ENCODE data around the gene BASP1. TPM values are rescaled to one million over a fixed set of nuclear protein-coding genes. Genes with fewer than 3 reads are reported as not detected.

The BASP1 gene, protein sequence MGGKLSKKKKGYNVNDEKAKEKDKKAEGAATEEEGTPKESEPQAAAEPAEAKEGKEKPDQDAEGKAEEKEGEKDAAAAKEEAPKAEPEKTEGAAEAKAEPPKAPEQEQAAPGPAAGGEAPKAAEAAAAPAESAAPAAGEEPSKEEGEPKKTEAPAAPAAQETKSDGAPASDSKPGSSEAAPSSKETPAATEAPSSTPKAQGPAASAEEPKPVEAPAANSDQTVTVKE
- 26.3 TPM for polyA plus RNA-seq
- long read RNA-seq, donor 1, transcript BASP1-201 (2 exons, 1,878 nt) = major isoform, 8 of 8 reads
- long read RNA-seq, donor 1, partial matches to known transcripts = 0 of 8 reads
- long read RNA-seq, donor 1, other reads (novel, unspliced or antisense) = 0 of 8 reads
- long read RNA-seq, donor 2, transcript BASP1-201 (2 exons, 1,878 nt) = major isoform, 11 of 11 reads
- long read RNA-seq, donor 2, partial matches to known transcripts = 0 of 11 reads
- long read RNA-seq, donor 2, other reads (novel, unspliced or antisense) = 0 of 11 reads
- long read RNA-seq, donor 3, transcript BASP1-201 (2 exons, 1,878 nt) = major isoform, 9 of 9 reads
- long read RNA-seq, donor 3, partial matches to known transcripts = 0 of 9 reads
- long read RNA-seq, donor 3, other reads (novel, unspliced or antisense) = 0 of 9 reads
- long read RNA-seq, donor 4, partial matches to known transcripts = 0 of 1 reads
- long read RNA-seq, donor 4, other reads (novel, unspliced or antisense) = 0 of 1 reads
- long read RNA-seq, donor 5, transcript BASP1-201 (2 exons, 1,878 nt) = major isoform, 20 of 38 reads
- long read RNA-seq, donor 5, partial matches to known transcripts = 18 of 38 reads
- long read RNA-seq, donor 5, other reads (novel, unspliced or antisense) = 0 of 38 reads
- long read RNA-seq, donor 6, transcript BASP1-201 (2 exons, 1,878 nt) = major isoform, 14 of 14 reads
- long read RNA-seq, donor 6, partial matches to known transcripts = 0 of 14 reads
- long read RNA-seq, donor 6, other reads (novel, unspliced or antisense) = 0 of 14 reads
- long read RNA-seq, donor 7, transcript BASP1-201 (2 exons, 1,878 nt) = major isoform, 26 of 26 reads
- long read RNA-seq, donor 7, partial matches to known transcripts = 0 of 26 reads
- long read RNA-seq, donor 7, other reads (novel, unspliced or antisense) = 0 of 26 reads
- long read RNA-seq, donor 8, transcript BASP1-201 (2 exons, 1,878 nt) = major isoform, 9 of 9 reads
- long read RNA-seq, donor 8, partial matches to known transcripts = 0 of 9 reads
- long read RNA-seq, donor 8, other reads (novel, unspliced or antisense) = 0 of 9 reads
- long read RNA-seq, donor 9, transcript BASP1-201 (2 exons, 1,878 nt) = major isoform, 19 of 65 reads
- long read RNA-seq, donor 9, partial matches to known transcripts = 46 of 65 reads
- long read RNA-seq, donor 9, other reads (novel, unspliced or antisense) = 0 of 65 reads
- long read RNA-seq, donor 10, transcript BASP1-201 (2 exons, 1,878 nt) = major isoform, 6 of 6 reads
- long read RNA-seq, donor 10, partial matches to known transcripts = 0 of 6 reads
- long read RNA-seq, donor 10, other reads (novel, unspliced or antisense) = 0 of 6 reads
- long read RNA-seq, donor 11, transcript BASP1-201 (2 exons, 1,878 nt) = major isoform, 6 of 6 reads
- long read RNA-seq, donor 11, partial matches to known transcripts = 0 of 6 reads
- long read RNA-seq, donor 11, other reads (novel, unspliced or antisense) = 0 of 6 reads

DNA sequence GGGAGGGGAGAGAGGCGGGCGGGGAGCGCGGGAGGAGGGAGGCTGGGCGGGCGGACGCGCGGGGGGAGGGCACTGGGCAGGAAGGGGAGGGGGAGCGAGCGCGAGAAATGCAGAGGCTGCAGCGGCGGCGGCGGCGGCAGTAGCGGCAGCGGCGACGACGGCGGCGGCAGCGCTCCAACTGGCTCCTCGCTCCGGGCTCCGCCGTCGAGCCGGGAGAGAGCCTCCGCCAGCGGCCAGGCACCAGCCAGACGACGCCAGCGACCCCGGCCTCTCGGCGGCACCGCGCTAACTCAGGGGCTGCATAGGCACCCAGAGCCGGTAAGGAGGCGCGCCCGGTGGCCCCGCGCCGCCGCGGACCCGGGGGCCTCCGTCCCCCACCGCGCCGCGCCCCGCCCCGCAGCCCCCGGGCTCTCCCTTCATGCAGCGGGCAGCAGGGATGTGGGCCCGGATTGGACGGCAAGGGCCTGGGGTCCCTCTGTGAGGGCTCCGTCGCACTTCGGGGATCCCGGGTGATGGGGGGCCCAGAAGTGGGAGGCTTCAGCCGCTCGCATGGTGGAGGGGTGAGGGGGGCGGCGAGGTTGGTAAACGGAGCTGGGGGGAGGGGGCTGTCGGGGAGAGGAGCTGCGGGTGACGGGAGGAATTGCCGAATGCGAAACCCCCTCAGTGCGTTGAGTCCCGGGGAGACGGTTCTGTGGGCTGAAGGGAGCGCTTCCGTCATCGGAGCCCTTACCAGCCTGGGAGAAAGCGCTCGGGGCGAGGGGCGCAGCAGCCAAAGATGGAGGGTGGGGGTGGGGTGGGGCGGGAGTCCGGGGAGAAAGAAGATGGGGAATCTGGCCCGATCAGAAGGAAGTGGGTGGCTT lies at the start of gene BASP1:
BASP1 (plus strand) TSS at position 139 of the 860 bp plus-strand sequence. CDS start 57,586 bp downstream, outside the sequence.
- peaks cover 4% of the 10 kb centered on the region for H3K9me3 ChIP-seq (ENCODE audit: control insufficient read depth, low read depth, low read length)
- peak within 1 kb of the TSS; percentile 55 for H3K27ac ChIP-seq (ENCODE audit: low read length)
- H3K4me3 ChIP-seq (ENCODE audit: low read length) = peak within 1 kb of the TSS; percentile 61
- WGBS (ENCODE audit: insufficient coverage, low lambda C conversion rate) = no CpG with 5 or more reads among the region's 89 CpGs
- DNase-seq = peak; percentile 28 to 44
- H3K4me1 ChIP-seq (ENCODE audit: control insufficient read depth, insufficient read depth, low read length) = no peaks in the 10 kb centered on the region
- H3K36me3 ChIP-seq (ENCODE audit: control insufficient read depth, insufficient read depth, low read length) = no peaks in the 10 kb centered on the region
- peaks cover 37% of the 10 kb centered on the region for H3K27me3 ChIP-seq (ENCODE audit: control insufficient read depth, insufficient read depth, low read length)

DNA sequence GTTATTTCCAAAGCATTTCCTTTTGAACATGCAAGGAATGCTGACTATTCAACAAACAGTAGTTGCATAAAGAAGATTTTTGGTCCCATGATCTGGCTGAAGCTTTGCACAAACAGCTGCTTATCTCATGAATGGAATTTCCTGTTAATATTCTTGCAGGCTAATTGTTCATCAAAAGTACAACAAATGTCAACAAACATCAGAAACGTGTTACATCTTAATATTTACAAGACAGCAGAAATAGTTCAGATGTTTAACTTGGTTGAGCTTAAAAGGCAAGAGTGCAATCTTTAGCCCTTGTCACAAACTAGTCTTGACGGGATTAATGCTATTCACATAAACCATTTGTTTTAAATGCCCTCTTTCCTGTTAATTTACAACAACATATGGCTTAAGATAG lies 47.9 kb upstream of the BASP1 start:
- H3K4me3 ChIP-seq (ENCODE audit: low read length) = no peak overlapping the region
- no peak overlapping the region for H3K27ac ChIP-seq (ENCODE audit: low read length)
- DNase-seq = peak; percentile 23 to 55
- H3K9me3 ChIP-seq (ENCODE audit: control insufficient read depth, low read depth, low read length) = no peaks in the 10 kb centered on the region
- peaks cover 5% of the 10 kb centered on the region for H3K4me1 ChIP-seq (ENCODE audit: control insufficient read depth, insufficient read depth, low read length)
- H3K27me3 ChIP-seq (ENCODE audit: control insufficient read depth, insufficient read depth, low read length) = no peaks in the 10 kb centered on the region
- no peaks in the 10 kb centered on the region for H3K36me3 ChIP-seq (ENCODE audit: control insufficient read depth, insufficient read depth, low read length)
- no CpG with 5 or more reads among the region's 2 CpGs for WGBS (ENCODE audit: insufficient coverage, low lambda C conversion rate)

DNA sequence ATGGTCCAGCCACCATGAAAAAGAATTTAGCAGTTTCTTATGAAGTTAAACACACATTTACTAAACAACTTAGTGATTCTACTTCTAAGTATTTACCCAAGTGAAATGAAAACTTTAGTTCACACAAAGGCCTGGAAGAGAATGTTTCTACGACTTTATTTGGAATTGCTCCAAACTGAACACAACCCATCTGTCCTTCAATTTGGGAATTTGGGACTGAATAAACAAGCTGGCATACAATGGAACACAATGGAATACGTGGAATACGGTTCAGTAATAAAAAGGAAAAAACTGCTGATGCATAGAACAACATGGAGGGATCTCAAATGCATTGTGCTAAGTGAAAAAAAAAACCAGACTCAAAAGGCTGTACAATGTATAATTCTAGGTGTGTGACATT lies 44.6 kb upstream of the BASP1 start:
- H3K4me3 ChIP-seq (ENCODE audit: low read length) = no peak overlapping the region
- H3K27ac ChIP-seq (ENCODE audit: low read length) = no peak overlapping the region
- no peaks in the 10 kb centered on the region for H3K9me3 ChIP-seq (ENCODE audit: control insufficient read depth, low read depth, low read length)
- DNase-seq = no peak
- no peaks in the 10 kb centered on the region for H3K27me3 ChIP-seq (ENCODE audit: control insufficient read depth, insufficient read depth, low read length)
- no peaks in the 10 kb centered on the region for H3K36me3 ChIP-seq (ENCODE audit: control insufficient read depth, insufficient read depth, low read length)
- H3K4me1 ChIP-seq (ENCODE audit: control insufficient read depth, insufficient read depth, low read length) = peaks cover 5% of the 10 kb centered on the region
- WGBS (ENCODE audit: insufficient coverage, low lambda C conversion rate) = 76% methylated on average over 2 of the region's 3 CpGs

DNA sequence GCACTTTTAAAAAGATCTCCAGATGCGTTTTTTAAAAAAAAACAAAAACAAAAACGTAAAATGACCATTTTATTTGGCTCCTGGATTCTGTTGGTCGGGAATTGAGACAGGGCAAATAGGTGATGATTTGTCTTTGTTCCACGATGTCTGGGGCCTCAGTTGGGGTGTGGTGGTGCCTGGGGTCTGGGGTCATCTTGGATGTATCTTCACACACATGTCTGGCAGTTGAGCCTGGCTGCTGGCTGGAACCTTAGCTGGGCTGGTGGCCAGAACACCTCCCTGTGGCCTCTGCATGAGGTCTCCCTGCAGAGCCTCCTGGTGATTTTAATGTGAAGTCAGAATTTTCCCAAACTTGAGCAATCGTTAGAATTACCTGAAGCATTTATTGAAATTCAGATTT lies 42.5 kb upstream of the BASP1 start:
- no peak overlapping the region for H3K4me3 ChIP-seq (ENCODE audit: low read length)
- no peaks in the 10 kb centered on the region for H3K9me3 ChIP-seq (ENCODE audit: control insufficient read depth, low read depth, low read length)
- H3K4me1 ChIP-seq (ENCODE audit: control insufficient read depth, insufficient read depth, low read length) = peaks cover under 1% of the 10 kb centered on the region
- WGBS (ENCODE audit: insufficient coverage, low lambda C conversion rate) = 80% methylated on average over 2 of the region's 5 CpGs
- no peak overlapping the region for H3K27ac ChIP-seq (ENCODE audit: low read length)
- no peak for DNase-seq
- no peaks in the 10 kb centered on the region for H3K27me3 ChIP-seq (ENCODE audit: control insufficient read depth, insufficient read depth, low read length)
- H3K36me3 ChIP-seq (ENCODE audit: control insufficient read depth, insufficient read depth, low read length) = no peaks in the 10 kb centered on the region

DNA sequence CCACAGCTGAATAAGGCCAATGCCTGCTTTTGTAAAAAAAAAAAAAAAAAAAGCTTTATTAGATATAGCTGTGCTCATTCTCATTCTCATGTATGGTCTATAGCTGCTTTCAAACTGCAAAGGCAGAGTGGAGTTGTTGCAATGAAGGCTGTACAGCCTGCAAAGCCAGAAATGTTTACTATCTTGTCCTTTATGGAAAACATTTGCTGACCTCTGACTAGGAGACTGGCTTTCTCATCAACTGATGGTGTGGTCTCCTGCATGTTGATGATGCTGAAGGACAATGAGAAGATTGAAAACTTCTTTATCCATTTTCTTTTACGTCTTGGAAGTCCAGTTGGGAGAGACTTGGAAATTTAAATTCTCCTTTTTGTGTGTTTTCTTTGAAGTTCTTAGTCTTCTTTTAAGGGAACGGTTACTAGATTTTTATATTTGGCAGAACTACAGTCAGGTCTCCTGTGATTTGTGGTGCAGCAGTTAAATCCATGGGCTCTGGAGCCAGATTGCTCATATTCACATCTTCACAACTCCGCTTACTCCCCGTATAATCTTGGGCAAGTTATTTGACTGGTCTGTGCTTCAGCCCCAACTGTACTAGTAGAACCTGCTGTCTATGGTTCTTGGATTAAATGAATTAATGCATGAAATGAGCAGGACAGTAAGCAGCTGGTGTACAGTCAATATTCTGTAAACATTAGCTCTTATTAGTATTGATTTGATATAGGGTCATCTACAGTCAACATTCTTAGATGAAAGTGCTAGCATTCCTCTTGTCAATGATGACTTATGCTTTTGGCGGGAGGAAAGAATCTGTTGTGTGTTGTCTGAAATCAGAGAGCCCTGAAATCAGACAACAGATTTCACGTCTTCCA lies 39.7 kb upstream of the BASP1 start:
- no peaks in the 10 kb centered on the region for H3K27me3 ChIP-seq (ENCODE audit: control insufficient read depth, insufficient read depth, low read length)
- H3K4me1 ChIP-seq (ENCODE audit: control insufficient read depth, insufficient read depth, low read length) = no peaks in the 10 kb centered on the region
- 100% methylated on average over 1 of the region's 6 CpGs for WGBS (ENCODE audit: insufficient coverage, low lambda C conversion rate)
- no peaks in the 10 kb centered on the region for H3K36me3 ChIP-seq (ENCODE audit: control insufficient read depth, insufficient read depth, low read length)
- no peak overlapping the region for H3K27ac ChIP-seq (ENCODE audit: low read length)
- no peak overlapping the region for H3K4me3 ChIP-seq (ENCODE audit: low read length)
- H3K9me3 ChIP-seq (ENCODE audit: control insufficient read depth, low read depth, low read length) = no peaks in the 10 kb centered on the region
- no peak for DNase-seq

DNA sequence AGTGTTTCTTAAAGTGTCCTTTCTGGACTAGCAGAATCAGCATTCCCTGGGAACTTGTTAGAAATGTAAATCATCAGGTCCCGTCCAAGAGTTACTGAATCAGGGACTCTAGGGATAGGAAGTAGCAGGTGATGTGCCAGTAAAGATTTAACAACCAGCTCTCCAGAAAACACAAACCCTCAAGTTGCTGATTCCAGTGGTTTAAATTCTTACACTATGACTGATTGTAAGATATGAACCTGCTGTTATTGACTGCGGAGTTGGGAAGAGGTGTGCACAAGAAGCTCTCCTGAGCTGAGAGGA lies 39.1 kb upstream of the BASP1 start:
- Histone ChIP-seq H3K9me3 (ENCODE audit: control insufficient read depth, low read depth, low read length) (no peaks in the 10 kb centered on the region), H3K4me1 (ENCODE audit: control insufficient read depth, insufficient read depth, low read length) (no peaks in the 10 kb centered on the region), H3K4me3 (ENCODE audit: low read length) (no peak overlapping the region), H3K36me3 (ENCODE audit: control insufficient read depth, insufficient read depth, low read length) (no peaks in the 10 kb centered on the region), H3K27me3 (ENCODE audit: control insufficient read depth, insufficient read depth, low read length) (no peaks in the 10 kb centered on the region), H3K27ac (ENCODE audit: low read length) (no peak overlapping the region)
- WGBS (ENCODE audit: insufficient coverage, low lambda C conversion rate) = no CpG with 5 or more reads among the region's 2 CpGs
- DNase-seq = no peak

DNA sequence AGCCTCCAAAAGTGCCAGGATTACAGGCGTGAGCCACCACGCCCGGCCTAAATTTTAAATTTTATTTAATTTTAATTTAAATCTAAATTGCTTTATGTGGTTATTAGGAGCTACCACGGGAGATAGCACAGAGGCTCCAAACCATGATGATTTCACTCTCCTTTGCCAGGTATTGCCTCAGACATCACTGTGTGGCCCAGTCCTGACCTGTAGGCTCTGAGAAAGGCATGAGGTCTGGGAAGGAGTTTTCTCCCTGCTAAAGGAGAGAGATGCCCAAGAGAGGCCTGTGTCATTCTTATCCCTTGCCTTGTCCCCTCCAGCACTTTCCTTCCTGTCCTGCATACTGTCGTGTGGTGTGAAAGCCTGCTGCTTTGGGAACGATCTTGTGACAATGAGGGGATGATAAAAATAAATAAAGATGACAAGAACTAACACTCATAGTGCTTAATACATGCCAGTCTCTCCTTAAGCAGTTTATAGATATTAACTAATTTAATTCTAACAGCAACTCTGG lies 37.0 kb upstream of the BASP1 start:
- Histone ChIP-seq H3K9me3 (ENCODE audit: control insufficient read depth, low read depth, low read length) (no peaks in the 10 kb centered on the region), H3K4me3 (ENCODE audit: low read length) (no peak overlapping the region), H3K27ac (ENCODE audit: low read length) (no peak overlapping the region), H3K4me1 (ENCODE audit: control insufficient read depth, insufficient read depth, low read length) (no peaks in the 10 kb centered on the region), H3K27me3 (ENCODE audit: control insufficient read depth, insufficient read depth, low read length) (no peaks in the 10 kb centered on the region), H3K36me3 (ENCODE audit: control insufficient read depth, insufficient read depth, low read length) (no peaks in the 10 kb centered on the region)
- DNase-seq = no peak
- no CpG with 5 or more reads among the region's 6 CpGs for WGBS (ENCODE audit: insufficient coverage, low lambda C conversion rate)

DNA sequence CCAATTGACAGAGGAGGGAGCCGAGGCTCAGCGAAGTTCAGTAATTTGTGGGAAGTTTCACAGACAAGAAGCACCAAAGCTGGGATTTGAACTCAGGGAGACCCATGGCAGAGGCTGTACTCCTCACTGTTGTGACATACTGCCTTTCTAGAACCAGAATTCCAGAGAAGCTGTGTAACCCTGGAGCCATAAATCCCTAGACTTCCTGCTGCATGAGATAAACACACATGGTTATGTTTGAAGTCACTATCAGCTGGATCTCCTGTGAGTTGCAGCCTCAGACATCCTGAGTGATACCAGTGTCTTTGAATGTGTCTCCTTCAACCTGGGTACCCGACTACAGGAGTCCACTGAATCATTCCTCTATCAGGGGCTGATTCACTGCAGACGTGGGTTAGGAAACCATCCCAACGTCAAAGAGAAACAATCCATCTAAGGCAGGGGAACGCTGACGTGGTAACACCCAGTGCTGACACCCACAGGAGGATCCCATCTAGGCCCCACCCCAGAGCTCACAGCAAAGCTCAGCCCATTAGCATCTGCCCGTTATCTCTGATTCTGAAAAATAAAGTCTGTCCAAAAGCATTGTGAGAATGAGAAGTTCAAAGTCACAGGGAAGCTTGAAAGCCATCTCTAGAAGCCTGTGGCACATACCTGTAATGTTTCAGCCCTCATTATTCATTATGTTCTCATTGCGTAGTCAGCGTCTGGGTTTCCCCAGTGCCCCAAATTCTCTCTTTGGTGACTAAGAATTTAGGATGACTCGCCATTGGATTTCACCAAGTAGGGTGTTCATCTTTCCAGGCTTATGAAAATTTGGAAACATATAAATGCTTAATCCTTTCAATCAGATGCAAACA lies 36.3 kb upstream of the BASP1 start:
- WGBS (ENCODE audit: insufficient coverage, low lambda C conversion rate) = 87% methylated on average over 3 of the region's 11 CpGs
- Histone ChIP-seq H3K4me3 (ENCODE audit: low read length) (no peak overlapping the region), H3K4me1 (ENCODE audit: control insufficient read depth, insufficient read depth, low read length) (no peaks in the 10 kb centered on the region), H3K9me3 (ENCODE audit: control insufficient read depth, low read depth, low read length) (no peaks in the 10 kb centered on the region), H3K27ac (ENCODE audit: low read length) (no peak overlapping the region), H3K27me3 (ENCODE audit: control insufficient read depth, insufficient read depth, low read length) (no peaks in the 10 kb centered on the region), H3K36me3 (ENCODE audit: control insufficient read depth, insufficient read depth, low read length) (no peaks in the 10 kb centered on the region)
- DNase-seq = peak; percentile 45 to 52
